Endothelial cell of umbilical vein (primary cell): Measurements from ENCODE around the gene UBE2F. TPM values are rescaled to one million over a fixed set of nuclear protein-coding genes. Genes with fewer than 3 reads are reported as not detected.

Source experiments
- BruUV-seq: library from RNA; stranded (reverse); fragments of 400-500 nt; replicated peaks from 2 replicates; lab custom pipeline; 2021; lab: Mats Ljungman, UMichigan
- CTCF ChIA-PET: fragments of 300-600, 350-600 bp; sonication (Branson Sonifier 250); formaldehyde crosslinking; loops from one replicate; lab custom pipeline; 2021; ENCODE audit warnings: antibody characterized with exemption, inconsistent platforms; lab: Charles Lee
- POLR2A ChIA-PET: fragments of 300-600, 350-600 bp; sonication (Branson Sonifier 250); formaldehyde crosslinking; loops from one replicate; lab custom pipeline; 2021; ENCODE audit warnings: antibody characterized with exemption, inconsistent platforms; lab: Charles Lee
- DNase-seq: peaks from one replicate; pipeline ENCODE4 v3.0.0-alpha.2; 2011; ENCODE audit warnings: low read depth, low spot score
- FAIRE-seq: peaks from 2 replicates; lab custom pipeline; 2011; peaks lifted over from hg19 to GRCh38; lab: Jason Lieb, UNC
- H2AFZ ChIP-seq: 2 replicates; pipeline ENCODE4 v1.6.0; 2012; ENCODE audit warnings: low read depth, low read length, control low read depth, inconsistent platforms
- H3K27ac ChIP-seq: 2 replicates; pipeline ENCODE4 v1.5.1; 2011; ENCODE audit warnings: low read depth, mild to moderate bottlenecking, control low read depth, low read length, moderate library complexity; ENCODE audit not compliant: insufficient read depth
- H3K27me3 ChIP-seq, 2 experiments: 2 replicates each; pipeline versions ENCODE4 v1.6.0 to v1.6.1; 2011; ENCODE audit warnings: low read length in 2 of 2, mixed read lengths in 1 of 2; ENCODE audit not compliant: control insufficient read depth in 2 of 2, insufficient read depth in 2 of 2
- H3K36me3 ChIP-seq, 2 experiments: 2 replicates in 1 of 2; 3 replicates in 1 of 2; pipeline ENCODE4 v1.5.1; 2011; ENCODE audit warnings: low read length in 2 of 2, mild to moderate bottlenecking in 1 of 2, moderate library complexity in 1 of 2; ENCODE audit not compliant: control insufficient read depth in 2 of 2, insufficient read depth in 2 of 2; ENCODE audit errors: extremely low read depth in 1 of 2
- H3K4me1 ChIP-seq: 3 replicates; pipeline ENCODE4 v1.5.1; 2011; ENCODE audit warnings: mild to moderate bottlenecking, low read length; ENCODE audit not compliant: control insufficient read depth, insufficient read depth; ENCODE audit errors: extremely low read depth
- H3K4me2 ChIP-seq: 2 replicates; pipeline ENCODE4 v1.6.1; 2011; ENCODE audit warnings: low read length, control low read depth, mixed read lengths; ENCODE audit not compliant: insufficient read depth
- H3K4me3 ChIP-seq, 3 experiments: fragments of 200-600 bp in 1 of 3; sonication (generic), shearing (Covaris generic) in 1 of 3; replicated peaks in 1 of 3; 2 replicates each; pipeline ENCODE4 v1.5.1; 2011 to 2016; ENCODE audit warnings: control low read depth in 3 of 3, low read length in 3 of 3, mild to moderate bottlenecking in 2 of 3, inconsistent platforms in 1 of 3, low read depth in 1 of 3, moderate library complexity in 1 of 3; ENCODE audit not compliant: insufficient read depth in 1 of 3
- H3K79me2 ChIP-seq: 2 replicates; pipeline ENCODE4 v1.6.0; 2012; ENCODE audit warnings: low read length, inconsistent platforms; ENCODE audit not compliant: control insufficient read depth, insufficient read depth
- H3K9ac ChIP-seq: replicated peaks from 2 replicates; pipeline ENCODE3; 2011; ENCODE audit warnings: low read length, control low read depth; ENCODE audit not compliant: insufficient read depth; ENCODE audit errors: extremely low read depth
- H3K9me1 ChIP-seq: replicated peaks from 3 replicates; pipeline ENCODE4 v1.6.0; 2011; ENCODE audit warnings: mild to moderate bottlenecking, low read length; ENCODE audit not compliant: control insufficient read depth, insufficient read depth; ENCODE audit errors: extremely low read depth
- H3K9me3 ChIP-seq: replicated peaks from 2 replicates; pipeline ENCODE4 v1.5.1; 2012; ENCODE audit warnings: low read length, inconsistent platforms; ENCODE audit not compliant: control insufficient read depth, insufficient read depth
- H4K20me1 ChIP-seq: replicated peaks from 2 replicates; pipeline ENCODE3; 2011; ENCODE audit warnings: mild to moderate bottlenecking, low read length; ENCODE audit not compliant: control insufficient read depth, insufficient read depth; ENCODE audit errors: extremely low read depth
- EZH2 ChIP-seq: IDR thresholded peaks from 2 replicates; pipeline ENCODE4 v1.6.1; 2012; ENCODE audit warnings: borderline replicate concordance, low read depth, mild to moderate bottlenecking, moderate library complexity, low read length, inconsistent platforms; ENCODE audit not compliant: severe bottlenecking
- FOS ChIP-seq: IDR thresholded peaks from 2 replicates; pipeline ENCODE4 v1.6.1; 2011; ENCODE audit warnings: mild to moderate bottlenecking, low read length, moderate library complexity, borderline replicate concordance; ENCODE audit not compliant: insufficient read depth
- GATA2 ChIP-seq: IDR thresholded peaks from 2 replicates; pipeline ENCODE4 v1.7.0; 2011; ENCODE audit warnings: low read depth, mild to moderate bottlenecking, moderate library complexity, mixed read lengths, low read length; ENCODE audit not compliant: insufficient read length, insufficient read depth
- JUN ChIP-seq: IDR thresholded peaks from 2 replicates; pipeline ENCODE4 v1.6.1; 2011; ENCODE audit warnings: borderline replicate concordance, low read depth; ENCODE audit not compliant: insufficient read length, insufficient read depth
- MAX ChIP-seq: IDR thresholded peaks from 2 replicates; pipeline ENCODE4 v1.6.1; 2011; ENCODE audit not compliant: insufficient read depth, insufficient read length
- POLR2A ChIP-seq: IDR thresholded peaks from 2 replicates; pipeline ENCODE4 v1.6.1; 2012; ENCODE audit warnings: low read depth, mild to moderate bottlenecking, control low read depth, low read length
- POLR2AphosphoS5 ChIP-seq: IDR thresholded peaks from 2 replicates; pipeline ENCODE4 v1.6.1; 2012; ENCODE audit warnings: low read depth, mild to moderate bottlenecking, control low read depth, low read length, moderate library complexity; ENCODE audit not compliant: insufficient read depth
- dilution Hi-C: fragments of 300-500 bp; cut with MboI; formaldehyde crosslinking; loops from one replicate; pipeline ENCODE4 v1.15.0; 2019; ENCODE audit warnings: low sequenced_read_pairs; ENCODE audit not compliant: extremely low pct_ligation_motif_present
- intact Hi-C: fragments of 100-400 bp; cut with micrococcal nuclease; formaldehyde crosslinking; loops from one replicate; pipeline ENCODE4 v1.10.0; 2022
- polyA plus RNA-seq, 4 experiments: library from polyadenylated mRNA; depleted of rRNA in 3 of 4; stranded (reverse) in 3 of 4; unstranded in 1 of 4; fragments of >200 nt; gene quantifications; 2 replicates each; pipeline versions ENCODE4 v1.2.1 to v1.2.3, GENCODE V29; 2011 to 2012; ENCODE audit warnings: missing spikeins in 1 of 4
- total RNA-seq: library from RNA; stranded (reverse); gene quantifications from 2 replicates; pipeline ENCODE4 v1.2.3, GENCODE V29; 2021

UBE2F gene
- total and polyA plus RNA-seq, 2 donors (not counting 3 experiments of a cell fraction or from before 2014, with no cell fraction given): 42.3 to 45.6 TPM

- H3K4me2 ChIP-seq: no peak overlapping the region
- H3K27ac ChIP-seq: no peak overlapping the region
- no peak overlapping the region for H3K4me3 ChIP-seq
- POLR2A ChIA-PET: no interaction called here
- no peaks in the 10 kb centered on the region for H4K20me1 ChIP-seq
- H3K9ac ChIP-seq: no peak overlapping the region
- no peak for DNase-seq
- dilution Hi-C loops: no loop called here
- intact Hi-C loops: no loop called here
- no peak for FAIRE-seq
- TF ChIP-seq JUN: no peak
- H3K27me3 ChIP-seq: no peaks in the 10 kb centered on the region
- H3K79me2 ChIP-seq: no peaks in the 10 kb centered on the region
- peaks cover 0 to 18% of the 10 kb centered on the region in 2 experiments for H3K36me3 ChIP-seq
- no TSS peak for BruUV-seq
- CTCF ChIA-PET: no interaction called here
- H3K9me3 ChIP-seq: no peaks in the 10 kb centered on the region
- H2AFZ ChIP-seq: no peak overlapping the region
- H3K4me1 ChIP-seq: no peaks in the 10 kb centered on the region
- H3K9me1 ChIP-seq: no peaks in the 10 kb centered on the region
Observed at GRCh38 chr2:238079874-238080327, 113.1 kb downstream of the UBE2F start.

DNA sequence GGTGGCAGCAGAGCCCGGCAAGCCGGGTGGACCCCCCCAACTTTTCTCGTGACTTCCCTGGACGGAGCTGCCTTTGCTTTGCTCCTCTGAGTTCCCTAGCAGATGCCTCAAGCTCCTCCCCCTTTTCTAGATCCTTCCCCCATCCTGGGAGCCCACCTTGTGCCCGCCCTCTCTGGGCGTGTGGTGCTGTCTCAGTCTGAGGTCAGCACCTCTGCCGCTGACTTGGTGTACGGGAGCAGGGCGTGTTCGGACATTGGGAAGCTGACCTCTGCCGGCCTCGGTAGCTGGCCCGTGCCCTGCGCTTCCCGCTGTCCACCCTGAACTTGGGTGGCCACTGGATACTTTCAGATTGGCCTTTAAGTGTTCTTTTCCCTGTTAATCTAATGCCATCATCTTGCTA, 113.7 kb downstream of the UBE2F start:
- H2AFZ ChIP-seq: no peak overlapping the region
- POLR2A ChIA-PET: no interaction called here
- H3K27me3 ChIP-seq: no peaks in the 10 kb centered on the region
- H3K9ac ChIP-seq: no peak overlapping the region
- H3K9me3 ChIP-seq: no peaks in the 10 kb centered on the region
- H3K36me3 ChIP-seq: peaks cover 0 to 18% of the 10 kb centered on the region in 2 experiments
- DNase-seq (no peak), FAIRE-seq (no peak)
- no peak overlapping the region for H3K27ac ChIP-seq
- H3K9me1 ChIP-seq: no peaks in the 10 kb centered on the region
- dilution Hi-C loops (no loop called here), intact Hi-C loops (no loop called here)
- TF ChIP-seq MAX (no peak), POLR2A (no peak), EZH2 (no peak), FOS (no peak), JUN (no peak), POLR2AphosphoS5 (no peak), GATA2 (no peak)
- H3K79me2 ChIP-seq: no peaks in the 10 kb centered on the region
- CTCF ChIA-PET: no interaction called here
- H3K4me2 ChIP-seq: no peak overlapping the region
- H3K4me1 ChIP-seq: no peaks in the 10 kb centered on the region
- no peaks in the 10 kb centered on the region for H4K20me1 ChIP-seq
- no peak overlapping the region for H3K4me3 ChIP-seq
- no TSS peak for BruUV-seq
